Cortex of kidney (tissue), 1 donor: Measurements from ENCODE around the gene SF3B4.
"Not testable (repeated sequence)": the region's sequence is repeated elsewhere in the genome, so short reads cannot be mapped to it uniquely, and the experiment has no call there.

Experiments
- DNase-seq: peaks from one replicate; lab custom pipeline; 2025; lab: John Stamatoyannopoulos, UW

SF3B4 gene, protein sequence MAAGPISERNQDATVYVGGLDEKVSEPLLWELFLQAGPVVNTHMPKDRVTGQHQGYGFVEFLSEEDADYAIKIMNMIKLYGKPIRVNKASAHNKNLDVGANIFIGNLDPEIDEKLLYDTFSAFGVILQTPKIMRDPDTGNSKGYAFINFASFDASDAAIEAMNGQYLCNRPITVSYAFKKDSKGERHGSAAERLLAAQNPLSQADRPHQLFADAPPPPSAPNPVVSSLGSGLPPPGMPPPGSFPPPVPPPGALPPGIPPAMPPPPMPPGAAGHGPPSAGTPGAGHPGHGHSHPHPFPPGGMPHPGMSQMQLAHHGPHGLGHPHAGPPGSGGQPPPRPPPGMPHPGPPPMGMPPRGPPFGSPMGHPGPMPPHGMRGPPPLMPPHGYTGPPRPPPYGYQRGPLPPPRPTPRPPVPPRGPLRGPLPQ

DNA sequence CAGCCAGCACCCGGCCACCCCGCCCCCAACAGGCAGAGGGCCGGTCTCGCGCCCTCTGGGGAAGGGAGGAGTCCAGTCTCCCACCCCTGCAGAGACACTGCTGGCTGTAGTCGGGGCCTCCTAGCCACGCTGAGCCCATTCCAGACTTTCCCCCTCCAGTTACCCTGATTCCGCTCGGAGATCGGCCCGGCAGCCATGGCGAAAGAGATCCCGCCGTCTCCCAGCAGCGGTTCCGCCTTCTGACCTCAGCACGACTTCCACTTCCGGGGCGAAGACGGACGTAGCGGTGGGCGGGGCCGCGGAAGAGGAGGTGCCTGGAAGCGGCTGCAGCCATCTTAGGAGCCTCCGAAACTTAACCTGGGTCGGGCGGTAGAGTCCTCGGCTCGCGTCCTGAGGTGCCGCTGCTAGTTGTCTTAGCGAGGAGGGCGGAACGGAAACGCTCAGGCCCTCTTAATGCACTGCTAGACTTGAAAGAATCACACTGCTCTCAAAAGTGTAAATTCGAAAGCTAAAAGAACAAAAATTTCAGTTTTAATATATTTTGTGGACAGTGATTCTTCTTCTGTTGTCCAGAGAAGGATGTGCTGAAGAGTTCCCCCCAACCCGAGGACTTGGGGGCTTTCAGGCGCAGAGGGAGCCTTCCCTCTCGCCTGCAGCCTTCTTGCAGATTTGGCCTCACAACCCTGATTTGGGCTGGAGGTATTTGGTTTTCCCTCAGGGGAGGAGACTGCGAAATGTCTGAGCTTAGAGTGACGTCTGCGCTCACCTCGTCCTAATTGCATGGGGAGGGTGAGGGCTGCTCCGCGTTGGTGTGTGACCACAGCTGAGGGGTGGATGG, at the start of gene SF3B4:
TSS of gene SF3B4 (minus strand) at position 241 of the 838 bp plus-strand sequence. CDS start at position 197, 44 bp downstream.
- no peak for DNase-seq

DNA sequence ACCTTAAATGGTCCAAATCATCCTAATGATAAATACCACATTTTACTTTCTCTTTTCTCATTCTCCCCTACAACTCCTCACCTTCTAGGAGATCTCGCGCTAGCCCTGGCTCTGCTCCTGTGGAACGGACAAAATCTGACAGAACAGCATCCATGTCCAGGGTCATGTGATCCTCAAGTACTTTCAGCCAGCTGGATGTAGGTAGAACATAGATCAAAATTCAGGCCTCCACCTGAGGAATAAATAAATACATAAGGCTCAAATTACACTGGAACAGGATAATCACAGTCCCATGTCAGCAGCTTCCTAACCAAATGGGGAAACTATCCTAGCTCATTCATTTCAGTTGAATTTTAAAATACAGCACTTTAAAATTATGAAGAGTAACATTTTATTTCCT, 49.7 kb upstream of the SF3B4 start:
- no peak for DNase-seq

GRCh38 chr1:149972547-149972946, 44.9 kb upstream of the SF3B4 start:
- no peak for DNase-seq

- DNase-seq: no peak
Observed at GRCh38 chr1:149967646-149968045, 40.0 kb upstream of the SF3B4 start.

- DNase-seq: no peak
Observed at GRCh38 chr1:149967041-149967440, 39.4 kb upstream of the SF3B4 start.

- no peak for DNase-seq
Observed at GRCh38 chr1:149966405-149966804, 38.8 kb upstream of the SF3B4 start.

DNA sequence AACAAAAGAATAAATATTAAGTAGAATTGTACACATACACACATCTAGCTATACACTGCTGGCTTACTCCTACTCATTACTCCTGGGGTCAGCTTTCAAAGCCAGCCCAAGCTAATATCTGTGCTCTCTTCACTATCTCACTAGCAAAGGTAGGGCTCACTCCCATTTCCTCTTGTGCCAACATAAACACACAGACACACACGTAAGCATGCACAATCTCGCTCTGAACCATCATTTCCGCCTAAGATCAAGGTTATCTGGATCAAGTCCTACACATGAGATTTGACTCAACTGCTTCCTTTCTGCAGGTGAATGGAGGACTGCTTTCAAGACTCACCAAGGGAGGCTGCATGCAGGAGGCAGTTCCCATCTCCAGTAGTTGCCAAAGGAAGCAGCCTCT, 37.8 kb upstream of the SF3B4 start:
- no peak for DNase-seq

DNA sequence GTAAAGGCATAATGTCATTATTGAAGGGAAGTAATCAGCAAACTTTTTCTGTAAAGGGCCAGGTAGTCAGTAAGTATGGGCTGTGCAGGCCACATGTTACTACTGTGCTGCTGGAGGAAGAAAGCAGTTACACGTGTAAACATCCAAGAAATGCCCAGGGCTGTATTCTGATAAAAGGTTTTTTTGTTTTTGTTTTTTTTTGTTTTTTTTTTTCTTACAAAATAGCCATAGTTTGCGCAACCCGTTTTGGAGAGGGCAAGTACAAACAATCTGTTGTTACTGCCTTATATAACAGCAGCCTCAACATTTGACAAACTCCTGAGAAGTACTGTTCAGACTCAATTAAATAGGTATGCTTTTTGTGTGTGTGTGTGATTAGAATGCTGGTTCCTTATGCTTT, 35.8 kb upstream of the SF3B4 start:
- DNase-seq: no peak

DNA sequence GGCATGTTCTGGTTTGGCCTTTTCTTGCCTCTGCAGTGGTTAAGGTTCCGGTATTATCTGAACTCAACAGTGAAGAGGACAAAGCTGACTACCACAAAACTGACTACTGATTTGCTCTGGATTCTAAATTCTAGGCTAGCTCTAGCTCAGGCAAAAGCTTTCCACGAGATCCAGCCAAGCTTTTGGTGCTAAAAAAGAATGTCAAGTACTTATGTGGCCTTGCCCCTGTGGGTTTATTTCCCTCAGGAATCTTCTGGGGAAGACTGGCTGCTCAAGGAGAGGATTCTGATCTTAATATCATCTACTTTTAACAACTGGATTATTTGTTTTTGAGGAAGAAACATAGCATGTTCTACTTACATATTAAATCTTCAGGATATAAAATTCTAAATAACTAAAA, 35.1 kb upstream of the SF3B4 start:
- no peak for DNase-seq

GRCh38 chr1:149962039-149962647, 34.5 kb upstream of the SF3B4 start:
- no peak for DNase-seq

- DNase-seq: not testable (repeated sequence)
Observed at GRCh38 chr1:149957548-149957947, 29.9 kb upstream of the SF3B4 start.

DNA sequence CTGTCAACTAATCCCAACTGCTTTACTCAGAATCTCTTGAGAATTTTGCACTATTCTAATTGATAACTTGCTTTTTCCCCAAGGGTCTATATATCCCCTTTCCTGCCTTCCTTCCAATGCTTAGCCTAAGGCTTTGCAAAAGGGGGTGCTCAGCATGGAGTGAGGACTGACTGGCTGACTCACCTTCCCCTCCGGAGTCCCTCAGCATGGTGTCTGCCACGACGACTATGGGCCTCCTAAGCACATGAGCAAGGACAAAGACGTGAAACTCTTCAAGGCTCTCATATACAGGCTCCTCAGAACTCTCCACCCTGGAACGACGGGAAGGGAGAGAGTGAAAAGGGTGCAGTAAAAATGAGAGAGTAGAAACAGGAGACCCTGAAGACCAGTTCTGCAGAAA, 22.3 kb upstream of the SF3B4 start:
- no peak for DNase-seq

DNA sequence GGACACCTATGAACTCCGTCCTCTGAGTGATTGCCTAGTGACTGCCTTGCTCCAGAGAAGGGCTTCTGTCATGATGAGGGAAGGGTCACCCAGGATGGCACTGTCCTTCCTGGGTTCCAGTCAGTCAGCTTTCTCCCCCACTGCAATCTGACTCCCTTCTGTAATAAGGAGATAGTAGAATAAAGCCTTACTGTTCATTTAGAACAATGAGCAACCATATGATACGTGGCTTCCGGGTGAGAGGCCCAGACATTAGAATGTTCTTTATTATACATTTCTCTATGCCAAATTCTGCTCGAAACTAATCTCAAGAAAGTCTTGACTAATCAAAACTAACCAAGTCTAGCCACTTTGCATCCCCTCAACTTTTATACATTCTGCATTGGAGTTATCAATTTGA, 17.6 kb upstream of the SF3B4 start:
- DNase-seq: no peak

GRCh38 chr1:149942885-149943284, 15.3 kb upstream of the SF3B4 start:
- no peak for DNase-seq

GRCh38 chr1:149942207-149942606, 14.6 kb upstream of the SF3B4 start:
- DNase-seq: no peak

GRCh38 chr1:149940427-149940826, 12.8 kb upstream of the SF3B4 start:
- no peak for DNase-seq

DNA sequence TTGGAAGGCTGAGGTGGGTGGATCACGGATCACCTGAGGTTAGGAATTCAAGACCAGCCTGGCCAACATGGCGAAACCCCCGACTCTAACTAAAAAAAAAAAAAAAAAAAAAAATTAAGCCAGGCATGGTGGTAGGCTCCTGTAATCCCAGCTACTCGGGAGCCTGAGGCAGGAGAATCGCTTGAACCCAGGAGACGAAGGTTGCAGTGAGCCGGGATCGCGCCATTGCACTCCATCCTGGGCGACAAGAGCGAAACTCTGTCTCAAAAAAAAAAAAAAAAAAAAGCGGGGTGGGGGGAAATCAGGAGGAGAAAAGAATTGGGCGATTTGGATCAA, 11.0 kb upstream of the SF3B4 start:
- DNase-seq: not testable (repeated sequence)

GRCh38 chr1:149937759-149938158, 10.2 kb upstream of the SF3B4 start:
- no peak for DNase-seq

DNA sequence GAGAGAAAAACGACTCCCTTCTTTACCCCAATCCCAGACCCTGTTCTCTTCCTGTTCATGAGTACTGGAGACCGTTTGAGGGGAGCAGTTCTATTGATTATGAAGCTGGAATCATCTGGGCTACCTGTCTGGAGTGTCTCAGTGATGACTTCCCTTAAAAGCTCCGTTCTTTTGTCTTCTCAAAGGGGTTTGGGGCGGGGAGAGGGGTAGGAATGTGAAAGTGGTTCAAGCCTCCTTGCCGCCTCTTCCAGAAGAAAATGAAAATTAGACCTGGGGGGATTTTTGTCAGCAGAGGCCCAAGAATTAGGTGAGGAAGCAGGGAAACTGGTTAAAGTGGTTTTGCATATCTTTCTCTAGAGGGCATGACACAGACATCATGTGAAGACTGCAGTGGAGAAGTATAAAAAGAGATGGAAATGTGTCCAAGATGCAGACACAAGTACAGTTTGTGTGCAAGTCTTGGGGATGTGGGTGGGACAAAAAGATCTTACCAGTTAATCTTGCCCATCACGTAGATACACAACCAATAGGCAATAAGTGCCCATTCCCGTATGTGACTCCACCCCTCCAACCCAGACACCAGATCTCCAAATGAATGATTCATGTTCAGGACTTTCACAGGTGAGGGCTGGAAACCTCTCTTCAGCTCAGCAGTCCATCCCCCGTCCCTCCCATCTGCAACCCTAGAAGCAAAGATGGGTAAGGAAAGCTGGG, 9.5 kb upstream of the SF3B4 start:
- no peak for DNase-seq

DNA sequence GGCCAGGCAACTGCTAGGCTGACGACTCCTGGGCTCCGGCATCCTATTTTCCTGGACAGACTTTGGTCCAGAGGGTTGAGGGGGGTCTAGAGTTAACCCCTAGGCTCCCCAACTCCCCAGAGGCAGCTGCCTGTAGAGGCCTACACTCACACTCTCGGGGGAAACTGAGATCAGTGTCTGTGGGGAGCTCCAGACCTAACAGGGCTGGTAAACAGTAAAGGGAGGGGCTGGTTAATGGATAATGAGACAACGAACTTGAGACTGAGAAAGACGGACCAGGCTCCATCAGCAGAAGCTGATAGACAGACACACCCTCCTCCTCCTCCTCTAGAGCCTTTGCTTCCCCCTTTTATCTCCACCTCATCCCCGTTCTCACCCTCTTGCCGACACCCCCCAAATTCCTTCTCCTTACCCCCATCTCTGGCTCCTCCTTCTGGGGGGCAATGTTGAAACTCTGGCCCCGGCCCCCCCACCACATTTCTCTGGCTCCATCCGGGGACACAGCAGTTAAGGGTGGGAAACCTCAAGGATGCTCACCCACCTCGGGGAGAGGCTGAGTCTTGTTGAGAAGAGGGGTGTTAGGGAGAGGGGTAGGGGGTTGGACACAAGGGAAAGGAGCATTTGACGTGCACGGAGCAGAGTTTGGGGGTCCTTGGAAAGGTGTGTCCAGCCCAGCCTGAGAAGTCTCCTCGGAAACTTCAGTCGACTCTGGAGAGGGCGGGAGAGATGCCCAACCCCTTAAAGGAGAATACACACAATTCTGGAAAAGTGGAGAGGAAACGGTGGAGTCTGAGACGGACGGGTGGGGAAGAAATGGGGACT, 8.8 kb upstream of the SF3B4 start, which contains the start of gene MTMR11:
TSS of gene MTMR11 (minus strand) at position 710 of the 822 bp plus-strand sequence. CDS start at position 478, 232 bp downstream.
- DNase-seq: no peak

DNA sequence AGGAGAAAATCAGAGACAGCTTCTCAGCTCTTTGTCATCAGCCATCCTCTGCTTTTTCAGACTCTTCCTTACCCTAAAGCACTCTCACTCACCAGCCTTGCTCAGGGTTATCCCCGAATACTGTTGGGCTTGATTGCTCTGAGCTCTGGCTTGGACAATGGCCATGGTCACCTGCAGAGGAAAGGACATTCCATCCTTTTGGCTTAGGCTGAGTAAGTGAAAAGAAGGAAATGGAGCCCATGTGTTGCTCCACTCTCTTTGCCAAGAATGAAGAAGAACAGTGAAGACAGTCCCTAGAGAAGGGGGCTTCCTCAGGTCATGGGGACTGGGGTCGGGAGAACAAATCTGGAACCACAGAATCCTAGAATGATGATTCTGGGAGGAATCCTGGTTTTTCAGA, 6.8 kb upstream of the SF3B4 start:
- no peak for DNase-seq
